Right lobe of liver (tissue), 6 donors: Measurements from ENCODE around the gene PIK3R2. TPM values are rescaled to one million over a fixed set of nuclear protein-coding genes. Genes with fewer than 3 reads are reported as not detected.

Source experiments
- ATAC-seq, 4 donors: fragments of 200-7000 bp; cut with Tn5 transposase; one replicate each; pipeline ENCODE4 v1.9.1; 2020; ENCODE audit warnings: mild to moderate bottlenecking in 4 of 4, moderate library complexity in 4 of 4
- DNase-seq, 3 donors: peaks; one replicate each; pipeline ENCODE4 v3.0.0-alpha.2; 2020
- H3K27ac ChIP-seq, 3 donors: fragments of 200-600 bp; one replicate each; pipeline ENCODE4 v1.8.0; 2022
- H3K27me3 ChIP-seq, 2 donors: fragments of 200-600 bp; one replicate each; pipeline ENCODE4 v1.8.0; 2022
- H3K36me3 ChIP-seq, 4 donors: fragments of 200-600 bp; sonication (generic) in 1 of 4; one replicate each; pipeline versions ENCODE4 v1.5.1 to v1.8.0; 2017 to 2022; ENCODE audit warnings: control low read depth in 1 of 4
- H3K4me1 ChIP-seq, 4 donors: fragments of 200-600 bp; sonication (generic) in 1 of 4; one replicate each; pipeline versions ENCODE4 v1.5.1 to v1.8.0; 2017 to 2022; ENCODE audit warnings: control low read depth in 1 of 4
- H3K4me3 ChIP-seq, 3 donors: fragments of 200-600 bp; one replicate each; pipeline ENCODE4 v1.8.0; 2022
- H3K9me3 ChIP-seq, 4 donors: fragments of 200-600 bp; sonication (generic) in 1 of 4; one replicate each; pipeline versions ENCODE4 v1.5.1 to v1.8.0; 2017 to 2022; ENCODE audit warnings: control low read depth in 1 of 4
- POLR2A ChIP-seq: fragments of 450-650 bp; IDR thresholded peaks from one replicate; pipeline ENCODE4 v1.6.1; 2017; ENCODE audit warnings: antibody characterized with exemption, mild to moderate bottlenecking
- WGBS: methylation state at CpG from one replicate; pipeline ENCODE4 v1.1.6; 2018; ENCODE audit warnings: low coverage, low lambda C conversion rate; ENCODE audit not compliant: insufficient coverage; ENCODE audit errors: missing lambda C conversion rate; 5-methylcytosine and 5-hydroxymethylcytosine counted together
- intact Hi-C, 2 donors: fragments of 100-400 bp; cut with DNase I; formaldehyde crosslinking; loops; one replicate each; pipeline versions ENCODE4 v1.11.2 to v1.14.1; 2022
- total RNA-seq, 6 experiments: library from RNA; depleted of rRNA in 2 of 6; stranded (reverse); fragments of >200 nt in 2 of 6; fragmentation: NEBNext Ultra II Directional in 3 of 6; extraction: Animal tissue kit (Norgen Biotek cat#: 25700) in 3 of 6; gene quantifications; one replicate each; pipeline versions ENCODE4 v1.1.0 to v1.2.4, GENCODE V29; 2016 to 2023
- TF ChIP-seq, protein P1 (sequence below), 4 donors: fragments of 200-600 bp in 3 of 4; fragments of 450-650 bp in 1 of 4; IDR thresholded peaks; one replicate each; pipeline versions ENCODE4 v1.5.1 to v1.8.0; 2016 to 2022; ENCODE audit warnings: antibody characterized with exemption in 4 of 4, mild to moderate bottlenecking in 2 of 4
- donor health status: DM: no; HTN: yes; CAD: no.
- donor health status: DM: no; HTN: no; CAD: no.
- donor health status: DM: no; HTN: no; CAD: no.
- donor health status: DM: no; HTN: yes; CAD: no.
- donor health status: DM: no; HTN: yes; CAD: no.

PIK3R2 gene
- total RNA-seq, 6 experiments from 2014 or later = 11.1 to 21.4 (median 14.6) TPM

DNA sequence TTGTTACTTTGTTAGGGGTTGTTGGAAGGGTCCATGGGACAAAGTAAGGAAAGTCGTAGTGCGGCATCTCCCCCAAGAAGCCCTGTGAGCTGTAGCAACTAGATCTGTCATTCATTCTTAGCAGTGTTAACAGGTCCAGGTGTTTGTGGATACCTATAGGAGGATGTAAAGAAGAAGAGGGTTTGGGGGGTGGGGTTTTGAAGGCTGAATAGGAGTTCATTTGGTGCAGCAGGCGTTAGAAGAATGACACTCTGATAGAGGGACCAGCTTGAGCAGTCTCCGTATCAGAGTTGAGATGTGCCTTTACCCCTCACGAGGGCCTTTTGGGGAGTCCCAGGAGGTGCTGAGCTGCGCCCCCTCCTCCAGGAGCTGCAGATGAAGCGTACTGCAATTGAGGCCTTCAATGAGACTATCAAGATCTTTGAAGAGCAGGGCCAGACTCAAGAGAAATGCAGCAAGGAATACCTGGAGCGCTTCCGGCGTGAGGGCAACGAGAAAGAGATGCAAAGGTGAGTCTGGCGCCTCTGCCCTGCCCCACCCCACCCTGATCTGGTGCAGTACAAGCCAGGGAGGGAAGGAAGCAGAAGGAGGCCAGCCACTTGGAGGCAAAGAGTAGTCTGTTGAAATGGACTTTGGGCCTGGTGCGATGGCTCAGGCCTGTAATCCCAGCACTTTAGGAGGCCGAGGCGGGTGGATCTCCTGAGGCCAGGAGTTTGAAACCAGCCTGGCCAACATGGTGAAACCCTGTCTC is 13.0 kb downstream of the PIK3R2 start:
- ATAC-seq = no peak
- WGBS = 91% methylated on average over 9 of the region's 15 CpGs
- no peak for DNase-seq
- Histone ChIP-seq H3K4me1 (peaks cover 0 to 5% (median 2%) of the 10 kb centered on the region in 4 donors), H3K27ac (no peak overlapping the region), H3K36me3 (peaks cover 0 to 63% (median 15%) of the 10 kb centered on the region in 4 donors), H3K27me3 (no peaks in the 10 kb centered on the region), H3K4me3 (no peak overlapping the region), H3K9me3 (no peaks in the 10 kb centered on the region)
- intact Hi-C loops = loop anchor here (5.0 kb wide), 1 partner anchor 54 kb away; no protein-coding TSS in a partner anchor
- TF ChIP-seq POLR2A = no peak
- TF ChIP-seq, protein P1, sequence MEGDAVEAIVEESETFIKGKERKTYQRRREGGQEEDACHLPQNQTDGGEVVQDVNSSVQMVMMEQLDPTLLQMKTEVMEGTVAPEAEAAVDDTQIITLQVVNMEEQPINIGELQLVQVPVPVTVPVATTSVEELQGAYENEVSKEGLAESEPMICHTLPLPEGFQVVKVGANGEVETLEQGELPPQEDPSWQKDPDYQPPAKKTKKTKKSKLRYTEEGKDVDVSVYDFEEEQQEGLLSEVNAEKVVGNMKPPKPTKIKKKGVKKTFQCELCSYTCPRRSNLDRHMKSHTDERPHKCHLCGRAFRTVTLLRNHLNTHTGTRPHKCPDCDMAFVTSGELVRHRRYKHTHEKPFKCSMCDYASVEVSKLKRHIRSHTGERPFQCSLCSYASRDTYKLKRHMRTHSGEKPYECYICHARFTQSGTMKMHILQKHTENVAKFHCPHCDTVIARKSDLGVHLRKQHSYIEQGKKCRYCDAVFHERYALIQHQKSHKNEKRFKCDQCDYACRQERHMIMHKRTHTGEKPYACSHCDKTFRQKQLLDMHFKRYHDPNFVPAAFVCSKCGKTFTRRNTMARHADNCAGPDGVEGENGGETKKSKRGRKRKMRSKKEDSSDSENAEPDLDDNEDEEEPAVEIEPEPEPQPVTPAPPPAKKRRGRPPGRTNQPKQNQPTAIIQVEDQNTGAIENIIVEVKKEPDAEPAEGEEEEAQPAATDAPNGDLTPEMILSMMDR (IDR thresholded peaks at IDR 0.05) = no peak

DNA sequence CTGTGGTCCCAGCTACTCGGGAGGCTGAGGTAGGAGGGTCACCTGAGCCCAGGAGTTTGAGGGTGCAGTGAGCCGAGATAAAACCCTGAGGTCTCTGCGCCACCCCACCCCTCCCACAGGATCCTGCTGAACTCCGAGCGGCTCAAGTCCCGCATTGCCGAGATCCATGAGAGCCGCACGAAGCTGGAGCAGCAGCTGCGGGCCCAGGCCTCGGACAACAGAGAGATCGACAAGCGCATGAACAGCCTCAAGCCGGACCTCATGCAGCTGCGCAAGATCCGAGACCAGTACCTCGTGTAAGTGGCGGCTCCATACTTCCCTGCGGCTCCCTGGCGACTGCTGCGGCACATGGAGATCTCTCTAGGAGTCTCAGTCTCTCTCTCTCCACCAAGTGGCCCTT is 14.0 kb downstream of the PIK3R2 start:
- H3K9me3 ChIP-seq = no peaks in the 10 kb centered on the region
- ATAC-seq (no peak), DNase-seq (no peak)
- no peaks in the 10 kb centered on the region for H3K27me3 ChIP-seq
- TF ChIP-seq, protein P1 (IDR thresholded peaks at IDR 0.05) = no peak
- TF ChIP-seq POLR2A = no peak
- intact Hi-C loops = loop anchor here (5.0 kb wide), 1 partner anchor 55 kb away; no protein-coding TSS in a partner anchor
- H3K4me3 ChIP-seq = no peak overlapping the region
- H3K4me1 ChIP-seq = no peaks in the 10 kb centered on the region
- 96% methylated on average over 8 of the region's 21 CpGs for WGBS
- H3K27ac ChIP-seq = no peak overlapping the region
- H3K36me3 ChIP-seq = peaks cover 0 to 63% (median 15%) of the 10 kb centered on the region in 4 donors

DNA sequence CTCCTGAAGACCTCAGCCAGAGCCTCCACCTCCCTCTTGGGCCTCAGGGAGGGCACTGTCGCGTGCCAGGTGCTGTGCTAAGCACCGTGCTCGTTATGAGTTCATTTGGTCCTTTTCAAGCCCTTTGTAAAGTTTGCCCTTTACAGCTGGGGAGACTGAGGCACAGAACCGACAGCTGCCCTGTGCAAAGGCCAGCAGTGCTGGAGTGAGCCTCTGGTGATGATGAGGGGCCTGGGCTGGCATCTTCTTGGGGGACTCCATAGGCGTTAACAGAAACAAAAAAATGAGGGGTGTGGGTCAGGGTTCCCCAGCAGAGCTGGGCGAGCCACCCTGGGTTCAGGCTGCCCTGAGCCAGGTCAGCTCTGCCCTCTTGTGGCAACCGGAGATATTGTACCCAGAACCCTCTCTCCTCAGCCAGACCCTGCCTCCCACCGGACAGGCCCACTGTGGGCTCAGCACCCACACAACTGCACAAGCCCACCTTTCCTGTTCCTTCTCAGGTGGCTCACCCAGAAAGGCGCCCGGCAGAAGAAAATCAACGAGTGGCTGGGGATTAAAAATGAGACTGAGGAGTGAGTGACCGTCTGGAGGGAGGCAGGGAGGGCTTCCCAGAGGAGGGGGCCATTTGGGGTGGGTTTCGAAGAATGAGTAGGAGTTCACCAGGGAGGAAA is 15.1 kb downstream of the PIK3R2 start:
- Histone ChIP-seq H3K36me3 (peaks cover 0 to 53% (median 13%) of the 10 kb centered on the region in 4 donors), H3K4me3 (no peak overlapping the region), H3K27ac (no peak overlapping the region), H3K27me3 (no peaks in the 10 kb centered on the region), H3K4me1 (peaks cover 0 to under 1% (median 0%) of the 10 kb centered on the region in 4 donors), H3K9me3 (no peaks in the 10 kb centered on the region)
- DNase-seq (peak in 1 of 3 donors; percentile 61), ATAC-seq (peak; percentile 63 to 74 (median 66))
- intact Hi-C loops = loop anchor here (5.0 kb wide), 1 partner anchor 56 kb away; no protein-coding TSS in a partner anchor
- TF ChIP-seq, protein P1 (IDR thresholded peaks at IDR 0.05) = peak; percentile 63 to 77 (median 68)
- no peak for TF ChIP-seq POLR2A
- 61% methylated on average over 11 of the region's 14 CpGs for WGBS

DNA sequence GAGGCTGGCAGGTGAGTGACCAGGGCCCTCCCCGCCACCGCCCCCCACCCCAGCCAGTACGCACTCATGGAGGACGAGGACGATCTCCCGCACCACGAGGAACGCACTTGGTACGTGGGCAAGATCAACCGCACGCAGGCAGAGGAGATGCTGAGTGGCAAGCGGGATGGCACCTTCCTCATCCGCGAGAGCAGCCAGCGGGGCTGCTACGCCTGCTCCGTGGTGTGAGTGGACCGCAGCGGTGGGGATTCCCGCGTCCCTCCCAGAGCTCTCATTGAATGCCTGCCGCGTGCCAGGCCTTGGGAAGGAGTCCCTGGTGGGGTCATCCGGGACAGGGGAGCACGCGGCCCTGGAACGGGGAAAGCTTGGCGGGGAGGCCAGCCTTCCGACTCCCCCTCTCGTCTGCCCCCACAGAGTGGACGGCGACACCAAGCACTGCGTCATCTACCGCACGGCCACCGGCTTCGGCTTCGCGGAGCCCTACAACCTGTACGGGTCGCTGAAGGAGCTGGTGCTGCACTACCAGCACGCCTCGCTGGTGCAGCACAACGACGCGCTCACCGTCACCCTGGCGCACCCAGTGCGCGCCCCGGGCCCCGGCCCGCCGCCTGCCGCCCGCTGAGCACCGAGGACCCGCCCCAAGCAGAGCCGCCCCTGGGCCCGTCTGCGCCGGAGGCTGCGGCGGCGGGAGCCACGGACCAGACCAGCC is 15.9 kb downstream of the PIK3R2 start:
- WGBS = 80% methylated on average over 1 of the region's 66 CpGs

More for the DNA sequence above, 15.9 kb downstream of the PIK3R2 start:
- Histone ChIP-seq H3K27ac (peak overlapping the region in 2 of 3 donors; percentile 50 to 57), H3K9me3 (no peaks in the 10 kb centered on the region), H3K4me3 (no peak overlapping the region), H3K4me1 (peaks cover 0 to 3% (median 0%) of the 10 kb centered on the region in 4 donors), H3K27me3 (no peaks in the 10 kb centered on the region), H3K36me3 (peaks cover 0 to 47% (median 11%) of the 10 kb centered on the region in 4 donors)
- ATAC-seq (no peak), DNase-seq (peak in 1 of 3 donors; percentile 56)
- intact Hi-C loops = loop anchor here (5.0 kb wide), 1 partner anchor 57 kb away; no protein-coding TSS in a partner anchor
- TF ChIP-seq, protein P1 (IDR thresholded peaks at IDR 0.05) = no peak
- no peak for TF ChIP-seq POLR2A
